Endothelial cell of umbilical vein (primary cell): ENCODE measurements around the gene CELF3. TPM values are rescaled to one million over a fixed set of nuclear protein-coding genes. Genes with fewer than 3 reads are reported as not detected.

Source experiments
- BruUV-seq: library from RNA; stranded (reverse); fragments of 400-500 nt; replicated peaks from 2 replicates; lab custom pipeline; 2021; lab: Mats Ljungman, UMichigan
- CTCF ChIA-PET: fragments of 300-600, 350-600 bp; sonication (Branson Sonifier 250); formaldehyde crosslinking; loops from one replicate; lab custom pipeline; 2021; ENCODE audit warnings: antibody characterized with exemption, inconsistent platforms; lab: Charles Lee
- POLR2A ChIA-PET: fragments of 300-600, 350-600 bp; sonication (Branson Sonifier 250); formaldehyde crosslinking; loops from one replicate; lab custom pipeline; 2021; ENCODE audit warnings: antibody characterized with exemption, inconsistent platforms; lab: Charles Lee
- DNase-seq: peaks from one replicate; pipeline ENCODE4 v3.0.0-alpha.2; 2011; ENCODE audit warnings: low read depth, low spot score
- FAIRE-seq: peaks from 2 replicates; lab custom pipeline; 2011; peaks lifted over from hg19 to GRCh38; lab: Jason Lieb, UNC
- H2AFZ ChIP-seq: 2 replicates; pipeline ENCODE4 v1.6.0; 2012; ENCODE audit warnings: low read depth, low read length, control low read depth, inconsistent platforms
- H3K27ac ChIP-seq: 2 replicates; pipeline ENCODE4 v1.5.1; 2011; ENCODE audit warnings: low read depth, mild to moderate bottlenecking, control low read depth, low read length, moderate library complexity; ENCODE audit not compliant: insufficient read depth
- H3K27me3 ChIP-seq, 2 experiments: 2 replicates each; pipeline versions ENCODE4 v1.6.0 to v1.6.1; 2011; ENCODE audit warnings: low read length in 2 of 2, mixed read lengths in 1 of 2; ENCODE audit not compliant: control insufficient read depth in 2 of 2, insufficient read depth in 2 of 2
- H3K36me3 ChIP-seq, 2 experiments: 2 replicates in 1 of 2; 3 replicates in 1 of 2; pipeline ENCODE4 v1.5.1; 2011; ENCODE audit warnings: low read length in 2 of 2, mild to moderate bottlenecking in 1 of 2, moderate library complexity in 1 of 2; ENCODE audit not compliant: control insufficient read depth in 2 of 2, insufficient read depth in 2 of 2; ENCODE audit errors: extremely low read depth in 1 of 2
- H3K4me1 ChIP-seq: 3 replicates; pipeline ENCODE4 v1.5.1; 2011; ENCODE audit warnings: mild to moderate bottlenecking, low read length; ENCODE audit not compliant: control insufficient read depth, insufficient read depth; ENCODE audit errors: extremely low read depth
- H3K4me2 ChIP-seq: 2 replicates; pipeline ENCODE4 v1.6.1; 2011; ENCODE audit warnings: low read length, control low read depth, mixed read lengths; ENCODE audit not compliant: insufficient read depth
- H3K4me3 ChIP-seq, 3 experiments: fragments of 200-600 bp in 1 of 3; sonication (generic), shearing (Covaris generic) in 1 of 3; replicated peaks in 1 of 3; 2 replicates each; pipeline ENCODE4 v1.5.1; 2011 to 2016; ENCODE audit warnings: control low read depth in 3 of 3, low read length in 3 of 3, mild to moderate bottlenecking in 2 of 3, inconsistent platforms in 1 of 3, low read depth in 1 of 3, moderate library complexity in 1 of 3; ENCODE audit not compliant: insufficient read depth in 1 of 3
- H3K79me2 ChIP-seq: 2 replicates; pipeline ENCODE4 v1.6.0; 2012; ENCODE audit warnings: low read length, inconsistent platforms; ENCODE audit not compliant: control insufficient read depth, insufficient read depth
- H3K9ac ChIP-seq: replicated peaks from 2 replicates; pipeline ENCODE3; 2011; ENCODE audit warnings: low read length, control low read depth; ENCODE audit not compliant: insufficient read depth; ENCODE audit errors: extremely low read depth
- H3K9me1 ChIP-seq: replicated peaks from 3 replicates; pipeline ENCODE4 v1.6.0; 2011; ENCODE audit warnings: mild to moderate bottlenecking, low read length; ENCODE audit not compliant: control insufficient read depth, insufficient read depth; ENCODE audit errors: extremely low read depth
- H3K9me3 ChIP-seq: replicated peaks from 2 replicates; pipeline ENCODE4 v1.5.1; 2012; ENCODE audit warnings: low read length, inconsistent platforms; ENCODE audit not compliant: control insufficient read depth, insufficient read depth
- H4K20me1 ChIP-seq: replicated peaks from 2 replicates; pipeline ENCODE3; 2011; ENCODE audit warnings: mild to moderate bottlenecking, low read length; ENCODE audit not compliant: control insufficient read depth, insufficient read depth; ENCODE audit errors: extremely low read depth
- CTCF ChIP-seq, 2 donors: IDR thresholded peaks; 1 replicate in 1 of 2; 2 replicates in 1 of 2; pipeline ENCODE4 v1.5.1; 2011; ENCODE audit warnings: low read length in 2 of 2, mild to moderate bottlenecking in 2 of 2, moderate library complexity in 2 of 2, control low read depth in 1 of 2, inconsistent platforms in 1 of 2, low read depth in 1 of 2; ENCODE audit not compliant: insufficient read depth in 1 of 2; ENCODE audit errors: extremely low read depth in 1 of 2
- EZH2 ChIP-seq: IDR thresholded peaks from 2 replicates; pipeline ENCODE4 v1.6.1; 2012; ENCODE audit warnings: borderline replicate concordance, low read depth, mild to moderate bottlenecking, moderate library complexity, low read length, inconsistent platforms; ENCODE audit not compliant: severe bottlenecking
- FOS ChIP-seq: IDR thresholded peaks from 2 replicates; pipeline ENCODE4 v1.6.1; 2011; ENCODE audit warnings: mild to moderate bottlenecking, low read length, moderate library complexity, borderline replicate concordance; ENCODE audit not compliant: insufficient read depth
- GATA2 ChIP-seq: IDR thresholded peaks from 2 replicates; pipeline ENCODE4 v1.7.0; 2011; ENCODE audit warnings: low read depth, mild to moderate bottlenecking, moderate library complexity, mixed read lengths, low read length; ENCODE audit not compliant: insufficient read length, insufficient read depth
- JUN ChIP-seq: IDR thresholded peaks from 2 replicates; pipeline ENCODE4 v1.6.1; 2011; ENCODE audit warnings: borderline replicate concordance, low read depth; ENCODE audit not compliant: insufficient read length, insufficient read depth
- MAX ChIP-seq: IDR thresholded peaks from 2 replicates; pipeline ENCODE4 v1.6.1; 2011; ENCODE audit not compliant: insufficient read depth, insufficient read length
- MYC ChIP-seq: IDR thresholded peaks from one replicate; pipeline ENCODE4 v1.6.1; 2011; ENCODE audit warnings: mild to moderate bottlenecking, low read depth, low read length
- POLR2A ChIP-seq: IDR thresholded peaks from 2 replicates; pipeline ENCODE4 v1.6.1; 2012; ENCODE audit warnings: low read depth, mild to moderate bottlenecking, control low read depth, low read length
- POLR2AphosphoS5 ChIP-seq: IDR thresholded peaks from 2 replicates; pipeline ENCODE4 v1.6.1; 2012; ENCODE audit warnings: low read depth, mild to moderate bottlenecking, control low read depth, low read length, moderate library complexity; ENCODE audit not compliant: insufficient read depth
- dilution Hi-C: fragments of 300-500 bp; cut with MboI; formaldehyde crosslinking; loops from one replicate; pipeline ENCODE4 v1.15.0; 2019; ENCODE audit warnings: low sequenced_read_pairs; ENCODE audit not compliant: extremely low pct_ligation_motif_present
- intact Hi-C: fragments of 100-400 bp; cut with micrococcal nuclease; formaldehyde crosslinking; loops from one replicate; pipeline ENCODE4 v1.10.0; 2022
- polyA plus RNA-seq, 4 experiments: library from polyadenylated mRNA; depleted of rRNA in 3 of 4; stranded (reverse) in 3 of 4; unstranded in 1 of 4; fragments of >200 nt; gene quantifications; 2 replicates each; pipeline versions ENCODE4 v1.2.1 to v1.2.3, GENCODE V29; 2011 to 2012; ENCODE audit warnings: missing spikeins in 1 of 4
- total RNA-seq: library from RNA; stranded (reverse); gene quantifications from 2 replicates; pipeline ENCODE4 v1.2.3, GENCODE V29; 2021

CELF3 gene
- total and polyA plus RNA-seq, 2 donors (not counting 3 experiments of a cell fraction or from before 2014, with no cell fraction given), result not detected

GRCh38 chr1:151729966-151730291, 13.3 kb upstream of the CELF3 start:
- H3K9ac ChIP-seq, result no peak overlapping the region
- POLR2A ChIA-PET, result no interaction called here
- FAIRE-seq (no peak), DNase-seq (no peak)
- H3K36me3 ChIP-seq, result no peaks in the 10 kb centered on the region
- TF ChIP-seq FOS (no peak), POLR2A (no peak), GATA2 (no peak), EZH2 (no peak), MYC (no peak), POLR2AphosphoS5 (no peak), CTCF (IDR thresholded peaks at IDR 0.05; ENCODE audit: extremely low read depth in 1 of 2, insufficient read depth in 1 of 2, low read depth in 1 of 2, low read length in 2 of 2) (no peak), JUN (no peak), MAX (no peak)
- no peaks in the 10 kb centered on the region for H3K9me3 ChIP-seq
- CTCF ChIA-PET, result interaction anchor here (1.4 kb wide), 1 partner anchor 107 kb away, joined by 3 read pairs; no protein-coding TSS in a partner anchor
- BruUV-seq, result no TSS peak
- dilution Hi-C loops, result no loop called here
- intact Hi-C loops, result no loop called here
- no peaks in the 10 kb centered on the region for H4K20me1 ChIP-seq
- no peak overlapping the region for H3K4me2 ChIP-seq
- no peaks in the 10 kb centered on the region for H3K79me2 ChIP-seq
- H3K4me1 ChIP-seq, result no peaks in the 10 kb centered on the region
- H3K27me3 ChIP-seq, result peaks cover 20 to 22% of the 10 kb centered on the region in 2 experiments
- H3K4me3 ChIP-seq, result no peak overlapping the region
- H2AFZ ChIP-seq, result no peak overlapping the region
- H3K27ac ChIP-seq, result no peak overlapping the region
- no peaks in the 10 kb centered on the region for H3K9me1 ChIP-seq
